ENCODE data around the gene FKBP8. TPM values are rescaled to one million over a fixed set of nuclear protein-coding genes. Genes with fewer than 3 reads are reported as not detected.
A peak's percentile ranks its signal among the peaks of the same experiment; 100 is the strongest.

The FKBP8 gene
- polyA plus RNA-seq, 1 donor (not counting 4 experiments of a cell fraction or from before 2014, with no cell fraction given), result 115 TPM

DNA sequence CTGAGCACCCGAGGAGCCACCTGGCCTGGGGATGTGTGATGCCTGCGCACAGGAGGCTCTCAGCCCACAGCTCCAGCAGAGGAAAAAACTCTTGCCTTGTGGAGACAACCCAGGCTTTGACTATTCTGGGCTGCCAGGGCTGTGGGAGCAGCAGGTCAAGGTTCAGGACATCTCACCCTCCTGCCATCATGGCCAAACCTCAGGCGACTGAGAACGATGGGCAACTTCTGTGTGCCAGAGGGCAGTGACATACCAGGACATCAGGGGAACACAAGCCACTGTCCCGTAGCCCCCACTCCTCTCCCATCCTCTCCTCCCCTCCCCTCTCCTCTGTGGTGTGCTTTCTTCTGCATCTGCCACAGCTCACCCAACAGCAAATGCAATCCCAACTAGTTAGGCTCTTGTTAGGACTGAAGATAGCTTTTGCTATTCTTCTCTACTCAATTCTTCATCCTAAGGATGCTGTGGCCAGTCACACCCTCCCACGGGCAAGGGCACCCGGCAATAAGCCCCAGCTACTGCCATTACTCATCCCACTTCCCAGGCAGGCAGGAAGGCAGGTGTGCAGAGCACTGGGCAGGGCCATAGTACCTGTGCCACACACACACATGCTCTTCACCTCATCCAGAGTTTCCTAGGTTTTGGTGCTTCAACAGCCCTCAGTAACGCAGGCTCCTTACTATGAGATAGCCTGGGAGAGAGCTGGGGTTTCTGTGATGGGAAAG lies 38.3 kb downstream of the FKBP8 start:
- Histone ChIP-seq H3K9me3 (ENCODE audit: control insufficient read depth, low read depth, low read length) (no peaks in the 10 kb centered on the region), H3K9me1 (ENCODE audit: control insufficient read depth, extremely low read depth, insufficient read depth, low read length) (peaks cover 20% of the 10 kb centered on the region), H3K4me1 (ENCODE audit: control insufficient read depth, extremely low read depth, insufficient read depth, low read length) (peaks cover 41% of the 10 kb centered on the region), H3K36me3 (ENCODE audit: control insufficient read depth in 2 of 2, extremely low read depth in 1 of 2, insufficient read depth in 2 of 2, low read length in 2 of 2) (peaks cover 4 to 7% of the 10 kb centered on the region in 2 experiments), H3K4me3 (ENCODE audit: control insufficient read depth in 2 of 3, extremely low read depth in 1 of 3, insufficient read depth in 2 of 3, low read depth in 1 of 3, low read length in 3 of 3) (no peak overlapping the region), H3K27me3 (ENCODE audit: control insufficient read depth, extremely low read depth, insufficient read depth, low read length) (no peaks in the 10 kb centered on the region), H2AFZ (ENCODE audit: control insufficient read depth, low read length) (no peak overlapping the region), H3K4me2 (ENCODE audit: control insufficient read depth, extremely low read depth, insufficient read depth, low read depth, low read length) (no peak overlapping the region), H3K27ac (ENCODE audit: control insufficient read depth, insufficient read depth, low read length) (no peak overlapping the region), H3K9ac (ENCODE audit: control insufficient read depth, extremely low read depth, insufficient read depth, low read length) (no peak overlapping the region), H3K79me2 (ENCODE audit: control insufficient read depth, insufficient read depth, low read length) (peaks cover 100% of the 10 kb centered on the region), H4K20me1 (ENCODE audit: control insufficient read depth, extremely low read depth, insufficient read depth, low read length) (peaks cover 63% of the 10 kb centered on the region)
- peak; percentile 83 for FAIRE-seq
- DNase-seq (ENCODE audit: low read depth, low spot score), result no peak
- dilution Hi-C loops (cut with MboI; ENCODE audit: extremely low pct_ligation_motif_present, low sequenced_read_pairs), result no loop called here
- TF ChIP-seq EZH2 (IDR thresholded peaks at IDR 0.05; ENCODE audit: low read length), result no peak
- no peak for TF ChIP-seq CTCF (optimal IDR thresholded peaks at IDR 0.05 in 1 of 3, IDR thresholded peaks at IDR 0.05 in 1 of 3, conservative IDR thresholded peaks at IDR 0.05 in 1 of 3; ENCODE audit: extremely low read depth in 1 of 3, insufficient read depth in 2 of 3, low read length in 3 of 3)

- no peak for FAIRE-seq
- H3K4me2 ChIP-seq (ENCODE audit: control insufficient read depth, extremely low read depth, insufficient read depth, low read depth, low read length), result no peak overlapping the region
- no peaks in the 10 kb centered on the region for H3K9me3 ChIP-seq (ENCODE audit: control insufficient read depth, low read depth, low read length)
- TF ChIP-seq CTCF (optimal IDR thresholded peaks at IDR 0.05 in 1 of 3, IDR thresholded peaks at IDR 0.05 in 1 of 3, conservative IDR thresholded peaks at IDR 0.05 in 1 of 3; ENCODE audit: extremely low read depth in 1 of 3, insufficient read depth in 2 of 3, low read length in 3 of 3) (no peak), EZH2 (IDR thresholded peaks at IDR 0.05; ENCODE audit: low read length) (no peak)
- peaks cover 99% of the 10 kb centered on the region for H3K79me2 ChIP-seq (ENCODE audit: control insufficient read depth, insufficient read depth, low read length)
- H2AFZ ChIP-seq (ENCODE audit: control insufficient read depth, low read length), result no peak overlapping the region
- no peak overlapping the region for H3K27ac ChIP-seq (ENCODE audit: control insufficient read depth, insufficient read depth, low read length)
- peaks cover 41% of the 10 kb centered on the region for H3K4me1 ChIP-seq (ENCODE audit: control insufficient read depth, extremely low read depth, insufficient read depth, low read length)
- H3K36me3 ChIP-seq (ENCODE audit: control insufficient read depth in 2 of 2, extremely low read depth in 1 of 2, insufficient read depth in 2 of 2, low read length in 2 of 2), result peaks cover 4 to 7% of the 10 kb centered on the region in 2 experiments
- no peak overlapping the region for H3K9ac ChIP-seq (ENCODE audit: control insufficient read depth, extremely low read depth, insufficient read depth, low read length)
- H3K4me3 ChIP-seq (ENCODE audit: control insufficient read depth in 2 of 3, extremely low read depth in 1 of 3, insufficient read depth in 2 of 3, low read depth in 1 of 3, low read length in 3 of 3), result no peak overlapping the region
- peaks cover 67% of the 10 kb centered on the region for H4K20me1 ChIP-seq (ENCODE audit: control insufficient read depth, extremely low read depth, insufficient read depth, low read length)
- H3K9me1 ChIP-seq (ENCODE audit: control insufficient read depth, extremely low read depth, insufficient read depth, low read length), result peaks cover 20% of the 10 kb centered on the region
- no peak for DNase-seq (ENCODE audit: low read depth, low spot score)
- H3K27me3 ChIP-seq (ENCODE audit: control insufficient read depth, extremely low read depth, insufficient read depth, low read length), result no peaks in the 10 kb centered on the region
- dilution Hi-C loops (cut with MboI; ENCODE audit: extremely low pct_ligation_motif_present, low sequenced_read_pairs), result no loop called here
Measured at GRCh38 chr19:18503971-18504885, 39.1 kb downstream of the FKBP8 start.

Measured in keratinocyte (primary cell).